ENCODE results near the gene ZBTB7A.

Gene ZBTB7A

DNA sequence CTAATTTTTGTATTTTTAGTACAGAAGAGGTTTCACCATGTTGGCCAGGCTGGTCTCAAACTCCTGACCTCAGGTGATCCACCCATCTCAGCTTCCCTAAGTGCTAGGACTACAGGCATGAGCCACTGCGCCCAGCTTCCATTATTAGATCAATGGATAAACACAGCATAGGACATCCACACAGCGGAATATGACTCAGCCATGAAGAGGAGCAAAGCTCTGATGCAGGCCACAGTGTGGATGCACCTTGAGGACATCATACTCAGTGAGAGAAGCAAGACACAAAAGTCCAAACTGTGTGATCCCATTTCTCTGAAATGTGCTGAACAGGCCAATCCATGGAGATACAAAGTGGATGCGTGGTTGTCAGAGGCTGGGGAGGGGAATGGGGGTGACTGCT is 4.9 kb upstream of the ZBTB7A start:
- DNase-seq: no peak
- in situ Hi-C loops (cut with MboI; ENCODE audit: low pct_unique_long_range_greater_than_20kb, low sequenced_read_pairs): no loop called here

DNA sequence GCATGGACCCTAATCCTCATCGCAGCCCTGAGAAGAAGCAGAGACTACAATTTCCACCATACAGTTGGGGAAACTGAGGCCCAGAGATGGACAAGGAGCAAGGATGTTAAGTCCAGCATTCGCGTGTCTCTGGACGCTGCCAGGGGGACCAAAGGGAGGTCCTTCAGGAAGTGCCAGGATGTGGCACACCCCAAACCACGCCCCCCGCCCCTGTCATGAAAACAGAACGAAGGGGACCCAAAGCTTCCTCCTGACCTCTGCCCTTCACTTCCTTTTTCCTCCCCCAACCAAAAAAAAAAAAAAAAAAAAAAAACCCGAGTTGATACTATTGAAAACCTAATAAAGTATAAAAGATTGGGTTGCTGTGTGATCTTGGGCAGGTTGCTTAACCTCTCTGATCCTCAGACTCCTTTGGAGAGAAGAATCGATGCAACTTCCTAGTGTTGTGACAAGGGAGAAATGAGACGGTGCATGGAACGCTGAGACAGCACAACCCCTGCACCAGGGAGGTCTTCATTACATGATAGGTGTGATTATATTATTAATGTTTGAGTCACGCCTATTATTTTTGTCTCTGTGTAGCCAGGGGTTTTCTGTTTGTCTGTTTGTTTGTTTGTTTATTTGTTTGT is 2.7 kb upstream of the ZBTB7A start:
- peak; percentile 38 for DNase-seq
- in situ Hi-C loops (cut with MboI; ENCODE audit: low pct_unique_long_range_greater_than_20kb, low sequenced_read_pairs): no loop called here

- no peak for DNase-seq
- in situ Hi-C loops (cut with MboI; ENCODE audit: low pct_unique_long_range_greater_than_20kb, low sequenced_read_pairs): no loop called here
Observed at GRCh38 chr19:4068047-4068966, 1.6 kb upstream of the ZBTB7A start.

- peak; percentile 41 for DNase-seq
- in situ Hi-C loops (cut with MboI; ENCODE audit: low pct_unique_long_range_greater_than_20kb, low sequenced_read_pairs): no loop called here
Observed at GRCh38 chr19:4067396-4068046, 822 bp upstream of the ZBTB7A start.

DNA sequence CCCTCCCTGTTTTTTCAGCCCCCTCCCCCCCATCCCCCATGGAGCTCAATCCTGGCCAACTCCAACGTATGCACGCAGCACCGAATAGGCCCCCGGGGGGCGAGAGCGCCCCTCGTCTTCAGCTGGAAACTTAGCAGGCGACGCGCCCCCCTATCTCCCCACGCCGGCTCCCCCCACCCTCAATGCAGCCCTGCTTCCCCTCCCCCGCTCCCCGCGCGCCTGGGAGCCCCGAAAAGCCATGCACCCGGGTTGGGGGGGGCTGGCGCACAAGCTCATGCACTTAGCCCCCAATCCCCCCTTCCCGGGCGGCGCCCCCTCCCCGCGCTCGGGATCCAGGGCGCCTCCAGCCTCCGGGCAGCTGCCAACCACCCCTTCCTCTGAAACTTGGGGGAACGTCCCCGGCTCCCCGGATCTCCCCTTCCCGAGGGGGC is 508 bp downstream of the ZBTB7A start:
- in situ Hi-C loops (cut with MboI; ENCODE audit: low pct_unique_long_range_greater_than_20kb, low sequenced_read_pairs): no loop called here

DNA sequence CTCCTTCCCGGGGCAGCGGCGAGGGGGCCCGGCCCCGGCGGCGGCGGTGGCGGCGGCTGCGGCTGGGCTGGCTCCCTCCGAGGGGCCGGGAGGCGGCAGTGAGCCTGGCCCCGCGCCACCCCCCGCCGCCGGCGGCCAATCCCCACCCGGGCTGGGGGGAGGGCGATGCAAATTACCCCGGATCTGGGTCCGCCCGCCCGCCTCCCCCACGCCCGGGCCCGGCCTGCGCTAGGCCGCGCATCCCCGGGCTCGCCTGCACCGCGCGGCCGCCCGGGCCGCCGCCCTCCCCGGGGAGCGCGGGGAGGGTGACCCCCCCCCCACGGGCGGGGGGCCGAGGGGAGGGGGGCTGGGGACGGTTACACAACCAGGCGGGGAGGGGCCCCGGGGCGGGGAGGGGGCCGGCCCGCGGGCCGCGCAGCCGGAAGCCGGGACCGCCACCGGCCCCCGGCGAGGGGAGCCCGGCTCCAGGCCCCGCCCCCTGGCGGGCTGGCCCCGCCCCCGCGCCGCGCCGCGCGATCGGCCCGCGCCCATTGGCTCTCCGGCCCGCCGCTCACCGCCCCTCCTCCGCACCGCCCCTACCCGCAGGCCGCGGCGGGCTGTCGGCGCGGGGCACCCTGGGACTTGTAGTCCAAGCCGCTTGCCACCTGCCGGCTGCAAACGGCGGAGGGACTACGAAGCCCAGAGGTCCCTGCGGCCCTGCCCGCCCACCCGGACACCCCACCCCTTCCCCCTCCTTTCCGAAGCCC is 1.1 kb downstream of the ZBTB7A start:
- peak; percentile 93 for DNase-seq
- in situ Hi-C loops (cut with MboI; ENCODE audit: low pct_unique_long_range_greater_than_20kb, low sequenced_read_pairs): no loop called here

More for the DNA sequence above, 508 bp downstream of the ZBTB7A start:
- DNase-seq: no peak

DNA sequence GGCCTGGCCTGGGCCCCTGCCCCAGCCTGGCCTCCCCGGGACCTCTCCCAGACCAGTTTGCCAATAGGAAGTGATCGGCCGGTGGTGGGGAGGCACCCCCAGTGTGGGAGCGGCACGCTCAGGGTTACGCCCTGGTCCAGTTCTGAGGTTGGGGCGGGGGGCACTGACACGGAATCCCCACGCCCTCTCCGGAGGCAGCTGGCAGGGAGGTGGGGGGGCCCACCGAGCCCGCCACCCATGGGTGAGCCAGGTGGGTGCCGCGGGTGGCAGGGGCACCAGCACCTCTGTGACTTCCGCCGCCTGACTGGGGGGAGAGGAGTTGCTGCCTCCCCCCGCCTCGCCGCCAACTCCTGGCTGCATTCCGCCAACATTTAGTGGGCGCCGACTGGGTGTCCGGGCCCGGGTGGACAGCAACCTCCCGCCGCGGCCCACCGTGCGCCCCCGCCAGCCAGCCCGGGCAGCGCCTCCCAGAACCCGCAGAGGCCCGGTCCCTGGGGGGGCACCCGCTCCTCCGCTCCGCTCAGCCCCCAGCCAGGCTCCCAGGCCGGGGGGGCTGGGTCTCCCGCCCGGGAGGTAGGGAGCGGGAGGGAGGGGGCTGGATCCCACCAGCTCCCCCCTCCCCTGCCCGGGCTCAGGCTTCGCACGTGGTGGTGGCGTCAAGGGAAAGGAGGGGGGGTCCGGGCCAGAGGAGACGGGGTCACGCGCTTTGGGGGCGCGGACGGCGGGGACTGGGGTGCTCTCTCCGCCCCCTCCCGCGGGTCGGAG is 2.0 kb downstream of the ZBTB7A start:
- no peak for DNase-seq
- in situ Hi-C loops (cut with MboI; ENCODE audit: low pct_unique_long_range_greater_than_20kb, low sequenced_read_pairs): no loop called here

- in situ Hi-C loops (cut with MboI; ENCODE audit: low pct_unique_long_range_greater_than_20kb, low sequenced_read_pairs): no loop called here
- no peak for DNase-seq
Observed at GRCh38 chr19:4064149-4064495, 2.6 kb downstream of the ZBTB7A start.

DNA sequence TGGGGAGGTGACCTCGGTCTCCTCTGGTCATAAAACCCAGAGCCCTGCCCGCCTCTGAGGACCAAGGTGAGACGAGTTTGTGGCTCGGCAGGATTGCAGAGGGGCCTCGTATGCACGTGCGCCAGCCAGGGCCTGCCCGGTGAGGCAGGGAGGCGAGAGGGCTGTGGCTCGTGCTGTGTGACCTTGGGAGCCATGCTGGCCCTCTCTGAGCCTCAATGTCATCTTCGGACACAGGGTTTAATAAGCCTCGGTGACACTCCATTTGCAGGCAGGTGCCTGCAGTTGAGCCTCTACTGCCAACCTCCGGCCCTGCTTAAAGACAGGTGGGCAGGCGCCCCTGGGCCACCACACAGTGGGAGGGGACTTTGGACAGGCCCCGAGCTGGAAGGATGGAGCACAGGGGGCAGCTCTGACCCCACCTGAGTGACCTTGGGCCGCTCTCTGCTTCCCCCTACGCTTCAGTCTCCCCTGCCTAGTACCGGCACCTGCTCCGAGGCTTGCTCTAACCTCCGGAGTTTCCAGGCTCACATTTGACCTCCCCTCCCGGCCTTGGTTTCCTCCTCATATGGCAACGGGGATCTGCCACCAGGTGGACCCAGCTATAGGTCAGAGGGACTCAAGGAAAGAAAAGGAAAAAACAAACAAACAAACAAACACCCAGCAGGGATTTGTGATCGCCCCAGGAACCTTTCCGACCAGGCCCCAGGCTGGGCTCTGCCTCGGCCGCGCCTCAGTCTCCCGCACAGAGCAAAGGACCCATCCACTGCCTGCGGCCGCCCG is 3.1 kb downstream of the ZBTB7A start:
- DNase-seq: no peak
- in situ Hi-C loops (cut with MboI; ENCODE audit: low pct_unique_long_range_greater_than_20kb, low sequenced_read_pairs): no loop called here

- in situ Hi-C loops (cut with MboI; ENCODE audit: low pct_unique_long_range_greater_than_20kb, low sequenced_read_pairs): no loop called here
- DNase-seq: no peak
Observed at GRCh38 chr19:4062419-4063368, 4.0 kb downstream of the ZBTB7A start.

DNA sequence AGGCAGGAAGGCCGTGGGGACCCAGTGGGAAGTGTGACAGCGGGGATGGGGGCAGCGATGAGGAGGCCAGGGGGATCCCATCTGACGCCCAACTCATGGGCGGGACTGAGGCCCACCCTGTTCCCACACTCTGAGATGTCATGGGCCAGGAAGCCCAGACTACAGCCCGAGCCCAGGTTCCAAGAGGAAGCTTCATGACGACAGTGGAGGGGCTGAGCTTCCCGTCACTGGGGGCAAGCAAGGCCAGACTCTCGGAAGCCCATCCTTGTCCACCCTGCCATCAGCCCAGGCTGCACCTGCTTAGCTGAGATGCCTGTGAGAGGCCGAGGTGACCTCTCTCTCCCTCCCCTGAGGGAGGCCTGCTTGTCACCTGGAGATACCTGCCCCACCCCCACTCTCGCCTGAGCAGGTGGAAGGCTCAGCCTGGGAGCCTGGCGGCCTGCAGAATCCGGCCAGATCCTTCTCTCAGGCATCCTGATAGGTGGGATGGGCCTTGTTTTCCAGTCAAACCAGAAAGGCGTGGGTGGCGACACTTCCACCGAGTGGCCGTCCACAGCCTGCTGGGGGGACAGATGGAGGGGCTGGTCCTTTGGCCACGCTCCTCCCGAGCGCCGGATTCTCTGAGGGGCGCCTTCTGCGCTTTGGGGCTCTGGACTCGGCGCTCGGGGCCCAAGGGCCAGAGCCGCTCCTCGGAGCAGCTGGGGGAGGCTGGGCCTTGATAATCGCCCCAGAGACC is 4.8 kb downstream of the ZBTB7A start:
- no peak for DNase-seq

DNA sequence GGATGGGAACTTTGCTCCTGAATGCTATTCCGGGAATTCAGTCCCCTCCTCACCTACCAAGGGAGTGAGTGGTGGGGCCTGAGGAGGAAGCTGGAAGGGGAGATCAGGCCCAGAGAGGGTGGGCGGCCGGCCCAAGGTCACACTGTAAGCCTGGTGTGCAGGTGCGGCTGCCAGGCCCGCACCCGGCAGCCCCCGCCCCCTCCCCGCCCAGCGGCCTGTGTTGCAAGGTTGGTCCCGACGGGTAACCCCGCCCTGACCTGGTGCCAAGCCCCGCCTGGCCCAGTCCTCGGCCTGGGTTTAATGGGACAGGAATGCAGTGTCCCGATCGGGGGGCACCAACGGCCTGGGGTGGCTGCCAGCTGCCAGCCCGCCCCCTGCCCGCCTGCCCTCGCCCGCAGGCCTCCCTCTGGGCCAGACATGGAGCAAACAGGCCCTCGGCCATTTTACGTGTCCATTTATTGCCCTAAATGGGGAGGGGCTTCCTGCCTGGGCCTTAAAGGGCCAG is 5.5 kb downstream of the ZBTB7A start:
- DNase-seq: no peak
- in situ Hi-C loops (cut with MboI; ENCODE audit: low pct_unique_long_range_greater_than_20kb, low sequenced_read_pairs): no loop called here

More for the DNA sequence above, 4.8 kb downstream of the ZBTB7A start:
- in situ Hi-C loops (cut with MboI; ENCODE audit: low pct_unique_long_range_greater_than_20kb, low sequenced_read_pairs): no loop called here

GRCh38 chr19:4060621-4061177 is 6.0 kb downstream of the ZBTB7A start:
- no peak for DNase-seq
- in situ Hi-C loops (cut with MboI; ENCODE audit: low pct_unique_long_range_greater_than_20kb, low sequenced_read_pairs): no loop called here

- DNase-seq: no peak
- in situ Hi-C loops (cut with MboI; ENCODE audit: low pct_unique_long_range_greater_than_20kb, low sequenced_read_pairs): no loop called here
Observed at GRCh38 chr19:4059891-4060620, 6.6 kb downstream of the ZBTB7A start.

DNA sequence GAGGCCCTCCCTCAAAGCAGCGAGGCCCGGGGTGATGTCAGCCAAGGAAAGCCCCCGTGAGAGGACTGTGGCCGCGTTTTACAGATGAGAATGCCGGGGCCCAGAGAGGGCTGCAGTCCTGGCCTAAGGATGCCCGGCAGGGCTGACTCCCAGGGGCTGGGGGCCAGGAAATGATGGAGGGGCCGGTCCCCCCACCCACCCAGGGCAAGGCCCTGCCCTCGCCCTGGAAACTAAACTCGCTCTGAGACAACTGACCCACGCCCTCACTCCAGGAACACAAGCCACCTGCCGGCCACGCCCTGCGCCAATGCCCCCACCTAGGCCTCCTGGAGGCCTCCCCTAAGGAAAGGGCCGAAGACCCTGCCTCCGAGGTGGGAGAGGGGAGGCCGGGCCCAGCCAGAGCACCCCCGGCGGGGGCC is 7.2 kb downstream of the ZBTB7A start:
- in situ Hi-C loops (cut with MboI; ENCODE audit: low pct_unique_long_range_greater_than_20kb, low sequenced_read_pairs): no loop called here
- no peak for DNase-seq
